Activated naive CD4-positive, alpha-beta T cell treated with anti-CD3 and anti-CD28 coated beads, Interleukin-2, amount 50 U/mL, for 16 hours (primary cell): ENCODE data around the gene FAU.

ENCODE experiments used
- DNase-seq: peaks from one replicate; pipeline ENCODE4 v3.0.0-alpha.2; 2020

FAU gene

GRCh38 chr11:65135633-65136145 is 13.8 kb upstream of the FAU start:
- no peak for DNase-seq

- DNase-seq: peak; percentile 80
Observed at GRCh38 chr11:65134952-65135632, 13.2 kb upstream of the FAU start.

GRCh38 chr11:65134240-65134951 is 12.5 kb upstream of the FAU start, which contains the start of gene SYVN1:
Gene SYVN1, minus strand, starts transcription at chr11:65134519. Its CDS starts 918 bp downstream, at chr11:65133601.
- peak; percentile 94 for DNase-seq

- DNase-seq: no peak
Observed at GRCh38 chr11:65133724-65134123, 11.8 kb upstream of the FAU start.

- DNase-seq: peak; percentile 68
Observed at GRCh38 chr11:65132988-65133700, 11.2 kb upstream of the FAU start.

GRCh38 chr11:65132238-65132987 is 10.5 kb upstream of the FAU start:
- DNase-seq: no peak

- DNase-seq: no peak
Observed at GRCh38 chr11:65131895-65132237, 9.9 kb upstream of the FAU start.

GRCh38 chr11:65131417-65131776 is 9.5 kb upstream of the FAU start:
- DNase-seq: no peak

GRCh38 chr11:65130631-65131416 is 8.9 kb upstream of the FAU start:
- no peak for DNase-seq

- DNase-seq: no peak
Observed at GRCh38 chr11:65129649-65130441, 7.9 kb upstream of the FAU start.

GRCh38 chr11:65128182-65129145 is 6.5 kb upstream of the FAU start:
- no peak for DNase-seq

- no peak for DNase-seq
Observed at GRCh38 chr11:65127473-65128181, 5.7 kb upstream of the FAU start.

GRCh38 chr11:65126624-65127274 is 4.8 kb upstream of the FAU start:
- no peak for DNase-seq

- no peak for DNase-seq
Observed at GRCh38 chr11:65125197-65126056, 3.5 kb upstream of the FAU start.

- DNase-seq: no peak
Observed at GRCh38 chr11:65124480-65125196, 2.7 kb upstream of the FAU start.

GRCh38 chr11:65121447-65121864 is 478 bp downstream of the FAU start:
- DNase-seq: no peak

GRCh38 chr11:65120831-65121230 is 1.1 kb downstream of the FAU start:
- no peak for DNase-seq
